Kidney epithelial cell (primary cell): Measurements from ENCODE around the gene TMEFF2. TPM values are rescaled to one million over a fixed set of nuclear protein-coding genes. Genes with fewer than 3 reads are reported as not detected.

ENCODE experiments used
- DNase-seq: peaks from one replicate; pipeline ENCODE4 v3.0.0-alpha.2; 2010; ENCODE audit warnings: low read depth
- H3K27me3 ChIP-seq: 2 replicates; pipeline ENCODE4 v1.6.0; 2011; ENCODE audit warnings: low read length; ENCODE audit not compliant: control insufficient read depth, insufficient read depth
- H3K36me3 ChIP-seq: 2 replicates; pipeline ENCODE4 v1.5.1; 2011; ENCODE audit warnings: low read length; ENCODE audit not compliant: control insufficient read depth, insufficient read depth
- H3K4me3 ChIP-seq: 2 replicates; pipeline ENCODE4 v1.5.1; 2011; ENCODE audit warnings: low read depth, mild to moderate bottlenecking, control low read depth, low read length
- total RNA-seq: library from RNA; depleted of rRNA; stranded (reverse); fragments of >200 nt; gene quantifications from 2 replicates; pipeline ENCODE4 v1.2.3, GENCODE V29; 2015
- TF ChIP-seq, protein P1 (sequence below): IDR thresholded peaks from 2 replicates; pipeline ENCODE4 v1.5.1; 2011; ENCODE audit warnings: mild to moderate bottlenecking, moderate library complexity, low read length, control low read depth, inconsistent platforms; ENCODE audit not compliant: insufficient read depth, poor library complexity, severe bottlenecking

Gene TMEFF2
- total RNA-seq, 1 donor from 2014 or later: not detected

DNA sequence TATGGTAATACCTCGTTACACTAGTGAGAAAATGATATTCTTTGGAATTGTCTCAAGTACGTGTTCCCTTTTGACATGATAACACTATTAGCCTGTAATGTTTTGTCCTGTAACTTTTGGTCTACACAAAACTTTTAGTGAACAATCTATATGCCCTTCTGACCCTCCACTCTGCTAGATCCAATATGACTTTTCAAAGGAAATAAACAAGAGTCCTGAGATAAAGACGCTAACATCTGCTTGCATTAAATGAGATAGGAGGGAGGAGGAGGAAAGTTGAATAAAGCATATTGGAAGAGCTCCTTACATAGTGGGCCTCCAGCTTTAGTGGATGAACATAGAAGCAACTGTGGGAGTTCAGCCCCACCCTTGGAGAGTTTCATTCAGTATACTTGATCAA is 264.5 kb downstream of the TMEFF2 start:
- H3K27me3 ChIP-seq: no peaks in the 10 kb centered on the region
- no peaks in the 10 kb centered on the region for H3K36me3 ChIP-seq
- TF ChIP-seq, protein P1, sequence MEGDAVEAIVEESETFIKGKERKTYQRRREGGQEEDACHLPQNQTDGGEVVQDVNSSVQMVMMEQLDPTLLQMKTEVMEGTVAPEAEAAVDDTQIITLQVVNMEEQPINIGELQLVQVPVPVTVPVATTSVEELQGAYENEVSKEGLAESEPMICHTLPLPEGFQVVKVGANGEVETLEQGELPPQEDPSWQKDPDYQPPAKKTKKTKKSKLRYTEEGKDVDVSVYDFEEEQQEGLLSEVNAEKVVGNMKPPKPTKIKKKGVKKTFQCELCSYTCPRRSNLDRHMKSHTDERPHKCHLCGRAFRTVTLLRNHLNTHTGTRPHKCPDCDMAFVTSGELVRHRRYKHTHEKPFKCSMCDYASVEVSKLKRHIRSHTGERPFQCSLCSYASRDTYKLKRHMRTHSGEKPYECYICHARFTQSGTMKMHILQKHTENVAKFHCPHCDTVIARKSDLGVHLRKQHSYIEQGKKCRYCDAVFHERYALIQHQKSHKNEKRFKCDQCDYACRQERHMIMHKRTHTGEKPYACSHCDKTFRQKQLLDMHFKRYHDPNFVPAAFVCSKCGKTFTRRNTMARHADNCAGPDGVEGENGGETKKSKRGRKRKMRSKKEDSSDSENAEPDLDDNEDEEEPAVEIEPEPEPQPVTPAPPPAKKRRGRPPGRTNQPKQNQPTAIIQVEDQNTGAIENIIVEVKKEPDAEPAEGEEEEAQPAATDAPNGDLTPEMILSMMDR: no peak
- no peak for DNase-seq
- no peak overlapping the region for H3K4me3 ChIP-seq

GRCh38 chr2:191929288-191929687 is 265.4 kb downstream of the TMEFF2 start:
- no peak for DNase-seq
- Histone ChIP-seq H3K27me3 (no peaks in the 10 kb centered on the region), H3K36me3 (no peaks in the 10 kb centered on the region), H3K4me3 (no peak overlapping the region)
- TF ChIP-seq, protein P1: no peak

DNA sequence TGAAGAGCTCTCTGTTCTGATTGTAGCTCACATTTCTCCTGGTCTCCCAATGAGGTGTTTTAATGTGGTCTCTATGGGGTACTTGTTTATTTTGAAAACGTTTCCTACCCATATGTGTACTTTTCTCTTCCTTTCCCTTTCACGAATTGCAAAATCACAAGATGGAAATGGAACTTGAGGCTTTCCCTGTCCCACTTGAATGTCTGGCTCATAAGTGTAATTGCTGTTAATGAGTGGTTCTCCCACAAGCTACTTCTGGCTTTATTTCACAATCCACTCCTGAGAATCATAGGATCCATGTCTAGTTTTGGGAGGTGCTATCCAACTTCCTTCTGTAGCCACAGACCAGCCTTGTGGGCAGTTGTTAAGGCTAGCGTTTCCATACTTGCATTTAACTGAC is 266.7 kb downstream of the TMEFF2 start:
- no peaks in the 10 kb centered on the region for H3K36me3 ChIP-seq
- TF ChIP-seq, protein P1: no peak
- H3K27me3 ChIP-seq: no peaks in the 10 kb centered on the region
- peak; percentile 41 for DNase-seq
- no peak overlapping the region for H3K4me3 ChIP-seq

GRCh38 chr2:191927319-191927867 is 267.3 kb downstream of the TMEFF2 start:
- H3K27me3 ChIP-seq: no peaks in the 10 kb centered on the region
- TF ChIP-seq, protein P1: no peak
- DNase-seq: peak; percentile 87
- no peak overlapping the region for H3K4me3 ChIP-seq
- no peaks in the 10 kb centered on the region for H3K36me3 ChIP-seq

- no peaks in the 10 kb centered on the region for H3K36me3 ChIP-seq
- H3K27me3 ChIP-seq: no peaks in the 10 kb centered on the region
- H3K4me3 ChIP-seq: no peak overlapping the region
- TF ChIP-seq, protein P1: no peak
- no peak for DNase-seq
These were observed 268.1 kb downstream of the TMEFF2 start for GRCh38 chr2:191926671-191927070.

DNA sequence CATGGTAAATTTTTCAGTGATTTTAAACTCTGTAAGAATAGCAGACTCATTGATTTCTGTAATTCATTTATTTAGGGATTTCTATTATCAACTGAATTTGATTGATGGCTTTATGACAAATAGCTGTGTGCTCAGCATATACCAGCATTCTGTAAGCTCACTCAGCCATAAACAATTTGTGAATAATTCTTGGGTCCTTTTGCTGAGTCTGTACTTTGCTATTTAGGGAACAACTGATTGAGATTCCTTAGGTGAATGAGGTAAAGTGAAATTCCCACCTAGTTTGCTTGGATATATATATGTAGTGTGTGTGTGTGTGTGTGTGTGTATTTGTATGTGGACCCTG is 271.1 kb downstream of the TMEFF2 start:
- H3K36me3 ChIP-seq: no peaks in the 10 kb centered on the region
- DNase-seq: peak; percentile 37
- TF ChIP-seq, protein P1: no peak
- no peaks in the 10 kb centered on the region for H3K27me3 ChIP-seq
- H3K4me3 ChIP-seq: no peak overlapping the region
